ENCODE measurements around the gene CRHR2. TPM values are rescaled to one million over a fixed set of nuclear protein-coding genes. Genes with fewer than 3 reads are reported as not detected.

The CRHR2 gene
- total and polyA plus RNA-seq, 12 donors: under 0.01 to 0.03 TPM; not detected in 10

DNA sequence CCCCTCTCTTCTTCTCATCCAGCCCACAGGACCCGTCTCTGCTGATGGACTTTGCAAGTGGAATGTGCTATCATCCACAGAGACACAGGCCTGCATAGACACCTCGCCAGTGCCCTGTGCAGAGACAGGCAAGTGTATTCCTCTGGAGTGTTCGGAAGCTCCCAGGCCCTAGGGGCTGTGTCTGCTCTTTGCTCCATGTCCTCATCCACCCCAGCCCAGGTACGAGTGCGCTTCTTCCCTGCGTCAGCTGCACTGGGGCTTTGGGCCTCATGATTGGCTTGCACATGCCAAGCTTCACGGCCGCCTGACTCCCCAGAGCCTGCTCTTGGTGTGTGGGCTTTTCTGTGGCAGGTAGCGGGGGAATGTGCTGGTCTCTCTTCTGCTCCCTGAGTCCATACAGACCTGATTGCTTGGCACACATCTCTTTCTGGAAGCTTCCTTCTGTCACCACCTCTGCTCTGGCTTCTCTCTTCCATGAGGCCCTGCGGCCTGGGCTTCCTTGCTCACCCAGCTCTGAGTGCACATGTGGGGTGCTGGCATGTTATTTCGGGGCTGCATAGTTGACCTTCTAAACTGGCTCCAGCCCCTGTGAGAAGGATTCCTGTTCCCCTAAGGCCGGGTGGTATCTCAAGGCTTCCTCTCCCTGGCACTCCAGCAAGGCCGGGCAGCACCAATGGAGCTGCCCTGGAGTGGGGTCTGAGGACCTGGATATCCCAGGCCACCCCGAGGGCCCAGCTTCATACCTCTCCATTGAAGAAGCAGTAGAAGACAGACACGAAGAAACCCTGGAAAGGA lies 27.8 kb downstream of the CRHR2 start:
- no peaks in the 10 kb centered on the region for H3K4me1 ChIP-seq (replicated peaks in 1 of 2)
- WGBS, 4 donors: 89 to 93% (median 92%) methylated on average over 14 to 15 of the region's 15 CpGs
- H3K9me3 ChIP-seq (replicated peaks in 1 of 3): no peaks in the 10 kb centered on the region
- intact Hi-C loops (cut with DNase I): no loop called here
- TF ChIP-seq, protein P1, sequence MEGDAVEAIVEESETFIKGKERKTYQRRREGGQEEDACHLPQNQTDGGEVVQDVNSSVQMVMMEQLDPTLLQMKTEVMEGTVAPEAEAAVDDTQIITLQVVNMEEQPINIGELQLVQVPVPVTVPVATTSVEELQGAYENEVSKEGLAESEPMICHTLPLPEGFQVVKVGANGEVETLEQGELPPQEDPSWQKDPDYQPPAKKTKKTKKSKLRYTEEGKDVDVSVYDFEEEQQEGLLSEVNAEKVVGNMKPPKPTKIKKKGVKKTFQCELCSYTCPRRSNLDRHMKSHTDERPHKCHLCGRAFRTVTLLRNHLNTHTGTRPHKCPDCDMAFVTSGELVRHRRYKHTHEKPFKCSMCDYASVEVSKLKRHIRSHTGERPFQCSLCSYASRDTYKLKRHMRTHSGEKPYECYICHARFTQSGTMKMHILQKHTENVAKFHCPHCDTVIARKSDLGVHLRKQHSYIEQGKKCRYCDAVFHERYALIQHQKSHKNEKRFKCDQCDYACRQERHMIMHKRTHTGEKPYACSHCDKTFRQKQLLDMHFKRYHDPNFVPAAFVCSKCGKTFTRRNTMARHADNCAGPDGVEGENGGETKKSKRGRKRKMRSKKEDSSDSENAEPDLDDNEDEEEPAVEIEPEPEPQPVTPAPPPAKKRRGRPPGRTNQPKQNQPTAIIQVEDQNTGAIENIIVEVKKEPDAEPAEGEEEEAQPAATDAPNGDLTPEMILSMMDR (IDR thresholded peaks at IDR 0.05): no peak
- no peak for TF ChIP-seq POLR2A (IDR thresholded peaks at IDR 0.05)
- no peak overlapping the region for H3K27ac ChIP-seq
- H3K36me3 ChIP-seq (replicated peaks in 1 of 2): no peaks in the 10 kb centered on the region
- H3K4me3 ChIP-seq: no peak overlapping the region
- DNase-seq: no peak
- H3K27me3 ChIP-seq: no peaks in the 10 kb centered on the region

DNA sequence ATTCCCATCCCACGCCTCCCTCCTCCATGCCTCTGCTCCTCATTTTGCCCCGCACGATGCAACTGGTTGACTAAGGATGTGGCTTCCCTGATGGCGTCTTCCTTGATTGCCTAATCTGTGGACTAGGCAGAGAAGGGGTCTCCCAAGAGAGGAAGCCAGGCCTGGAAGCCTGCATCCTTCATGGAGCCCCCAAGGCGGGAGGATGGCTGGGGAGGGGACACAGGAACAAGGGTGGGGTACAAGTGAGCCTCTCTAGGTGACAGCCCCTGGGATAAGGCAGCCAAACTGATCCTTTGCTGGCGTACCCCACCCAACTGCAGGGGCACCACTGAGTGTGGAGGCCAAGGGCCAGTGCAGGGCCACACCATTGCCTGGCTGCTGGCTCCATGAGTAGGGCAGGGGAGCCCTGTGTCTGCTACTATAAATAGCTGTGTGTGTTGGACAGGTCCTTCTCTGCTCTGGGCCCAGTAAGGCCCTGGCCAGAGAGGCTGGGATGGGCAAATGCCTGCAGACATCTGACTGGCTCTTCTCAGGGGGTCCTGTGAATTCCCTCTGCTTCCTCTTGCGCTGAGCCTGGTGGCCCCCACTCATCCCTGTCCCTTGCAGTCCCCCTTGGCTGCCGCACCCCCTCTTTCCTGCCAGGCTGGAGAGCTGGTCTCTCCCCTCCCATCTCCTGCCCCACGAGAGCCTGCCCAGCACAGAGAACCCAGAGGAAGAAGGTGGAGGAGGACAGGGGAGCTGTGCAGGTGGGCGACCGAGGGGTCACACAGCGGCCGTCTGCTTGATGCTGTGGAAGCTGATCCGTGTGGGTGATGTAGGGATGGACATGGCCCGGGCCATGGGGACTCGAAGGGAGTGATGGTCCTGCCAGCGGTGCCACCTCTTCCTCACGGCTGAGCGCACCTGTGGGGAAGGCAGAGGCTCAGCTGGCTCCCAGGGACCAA lies 29.3 kb downstream of the CRHR2 start:
- intact Hi-C loops (cut with DNase I): no loop called here
- no peaks in the 10 kb centered on the region for H3K27me3 ChIP-seq
- TF ChIP-seq POLR2A (IDR thresholded peaks at IDR 0.05): no peak
- TF ChIP-seq, protein P1 (IDR thresholded peaks at IDR 0.05): no peak
- no peaks in the 10 kb centered on the region for H3K9me3 ChIP-seq (replicated peaks in 1 of 3)
- H3K4me1 ChIP-seq (replicated peaks in 1 of 2): no peaks in the 10 kb centered on the region
- DNase-seq: peak in 1 of 7 donors; percentile 6
- no peaks in the 10 kb centered on the region for H3K36me3 ChIP-seq (replicated peaks in 1 of 2)
- 89 to 92% (median 91%) methylated on average over 14 to 19 of the region's 19 CpGs for WGBS, 4 donors
- H3K4me3 ChIP-seq: no peak overlapping the region
- no peak overlapping the region for H3K27ac ChIP-seq

DNA sequence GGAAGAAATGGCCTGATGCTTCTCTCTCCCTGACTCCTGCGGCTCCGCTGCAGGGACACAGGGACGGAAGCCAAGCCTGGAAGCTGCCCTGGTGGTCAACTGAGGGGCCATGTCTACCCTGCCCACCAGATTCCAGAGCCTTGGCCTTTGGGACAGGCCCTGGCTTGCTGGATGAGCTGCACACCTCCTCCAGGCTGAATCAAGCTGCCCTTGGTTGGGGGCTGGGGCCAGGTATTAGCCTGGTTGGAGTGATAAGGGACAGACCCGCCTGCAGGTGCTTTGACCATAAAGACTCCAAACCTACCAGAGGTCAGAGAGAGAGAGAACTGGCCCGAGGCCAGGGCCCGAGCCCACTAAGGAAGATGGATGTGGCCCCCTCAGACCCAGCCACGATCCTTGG lies 30.1 kb downstream of the CRHR2 start:
- H3K27ac ChIP-seq: no peak overlapping the region
- TF ChIP-seq POLR2A (IDR thresholded peaks at IDR 0.05): no peak
- TF ChIP-seq, protein P1 (IDR thresholded peaks at IDR 0.05): no peak
- WGBS, 4 donors: 71 to 91% (median 83%) methylated on average over 3 to 7 of the region's 7 CpGs
- H3K4me3 ChIP-seq: no peak overlapping the region
- H3K36me3 ChIP-seq (replicated peaks in 1 of 2): no peaks in the 10 kb centered on the region
- H3K27me3 ChIP-seq: no peaks in the 10 kb centered on the region
- peak in 1 of 7 donors; percentile 49 for DNase-seq
- H3K4me1 ChIP-seq (replicated peaks in 1 of 2): no peaks in the 10 kb centered on the region
- intact Hi-C loops (cut with DNase I): no loop called here
- H3K9me3 ChIP-seq (replicated peaks in 1 of 3): no peaks in the 10 kb centered on the region

DNA sequence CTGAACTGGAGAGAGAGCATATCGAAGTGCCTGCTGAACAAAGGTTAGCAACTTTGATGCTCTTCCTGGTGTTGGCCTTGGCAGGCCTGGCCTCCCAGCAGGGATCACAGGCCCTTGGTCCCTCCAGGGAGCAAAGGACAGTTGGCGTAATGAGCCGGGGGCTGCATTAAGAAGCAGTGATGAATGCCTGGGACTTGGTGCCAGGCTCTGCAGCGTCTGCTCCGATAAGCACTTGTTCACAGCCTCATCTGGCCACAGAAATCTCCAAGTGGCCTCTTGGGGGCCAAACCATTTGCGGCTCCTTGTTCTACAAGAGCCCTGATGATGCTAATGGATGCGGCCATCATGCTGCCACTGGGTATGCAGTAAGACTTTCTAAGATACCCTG lies 31.8 kb downstream of the CRHR2 start:
- Histone ChIP-seq H3K27ac (no peak overlapping the region), H3K4me1 (replicated peaks in 1 of 2) (no peaks in the 10 kb centered on the region), H3K4me3 (no peak overlapping the region), H3K27me3 (no peaks in the 10 kb centered on the region), H3K9me3 (replicated peaks in 1 of 3) (no peaks in the 10 kb centered on the region), H3K36me3 (replicated peaks in 1 of 2) (no peaks in the 10 kb centered on the region)
- TF ChIP-seq, protein P1 (IDR thresholded peaks at IDR 0.05): no peak
- TF ChIP-seq POLR2A (IDR thresholded peaks at IDR 0.05): no peak
- intact Hi-C loops (cut with DNase I): no loop called here
- DNase-seq: peak in 3 of 7 donors; percentile 2 to 41 (median 5)
- WGBS, 4 donors: 76 to 93% (median 87%) methylated on average over 6 to 7 of the region's 7 CpGs
